Measurements from ENCODE around the gene ASXL3.

The ASXL3 gene

GRCh38 chr18:33577685-33578517 is at the start of gene ASXL3:
Gene ASXL3 (plus strand): TSS chr18:33578219. CDS start chr18:33578632, 413 bp downstream.
- peak; percentile 86 for DNase-seq

DNA sequence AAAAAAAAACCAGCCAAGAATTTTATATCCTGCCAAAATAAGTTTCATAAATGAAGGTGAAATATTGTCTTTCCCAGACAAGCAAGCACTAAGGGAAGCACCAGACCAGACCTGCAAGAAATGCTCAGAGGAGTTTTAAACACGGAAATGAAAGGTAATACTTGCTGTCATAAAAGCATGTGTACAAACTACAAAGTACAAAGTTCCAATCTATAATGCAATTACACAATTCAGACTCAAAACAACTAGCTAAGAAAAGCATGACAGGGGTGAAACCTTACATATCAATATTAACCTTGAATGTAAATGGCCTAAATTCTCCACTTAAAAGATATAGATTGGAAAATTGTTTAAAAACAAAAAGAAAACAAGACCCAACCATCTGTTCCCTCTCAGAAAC is 45.0 kb upstream of the ASXL3 start:
- DNase-seq = no peak

DNA sequence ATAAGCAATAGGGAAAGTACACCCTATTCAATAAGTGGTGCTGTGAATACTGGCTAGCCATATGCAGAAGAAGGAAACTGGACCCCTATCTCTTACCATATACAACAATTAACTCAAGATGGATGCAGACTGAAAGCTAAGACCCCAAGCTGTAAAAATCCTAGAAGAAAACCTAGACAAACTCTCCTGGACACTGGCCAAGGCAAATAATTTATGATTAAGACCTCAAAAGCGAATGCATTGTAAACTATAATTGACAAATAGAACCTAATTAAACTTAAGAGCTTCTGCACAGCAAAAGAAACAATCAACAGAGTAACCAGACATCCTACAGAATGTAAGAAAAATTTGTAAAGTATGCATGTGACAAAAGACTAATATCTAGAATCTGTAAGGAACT is 41.1 kb upstream of the ASXL3 start:
- DNase-seq = no peak

GRCh38 chr18:33538418-33539042 is 39.5 kb upstream of the ASXL3 start:
- DNase-seq = no peak

- no peak for DNase-seq
Measured at GRCh38 chr18:33540392-33540791, 37.6 kb upstream of the ASXL3 start.

DNA sequence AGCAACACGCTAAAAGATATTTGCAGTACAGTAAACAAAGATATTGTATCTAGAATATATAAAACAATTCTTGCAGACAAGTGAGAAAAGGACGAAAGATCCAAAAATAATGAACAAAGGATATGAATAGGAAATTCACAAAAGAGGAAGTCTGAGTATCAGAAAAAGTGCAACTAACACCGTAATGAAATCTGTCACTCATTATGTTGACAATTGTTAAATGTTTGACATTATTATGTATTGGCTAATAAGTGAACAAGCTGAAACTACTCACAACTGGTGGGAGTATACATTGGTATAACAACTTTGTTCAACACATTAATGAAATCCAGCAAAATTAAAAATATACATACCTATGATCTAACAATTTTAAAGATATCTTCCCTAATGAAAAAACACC is 36.7 kb upstream of the ASXL3 start:
- no peak for DNase-seq

GRCh38 chr18:33556846-33557245 is 21.2 kb upstream of the ASXL3 start:
- no peak for DNase-seq

DNA sequence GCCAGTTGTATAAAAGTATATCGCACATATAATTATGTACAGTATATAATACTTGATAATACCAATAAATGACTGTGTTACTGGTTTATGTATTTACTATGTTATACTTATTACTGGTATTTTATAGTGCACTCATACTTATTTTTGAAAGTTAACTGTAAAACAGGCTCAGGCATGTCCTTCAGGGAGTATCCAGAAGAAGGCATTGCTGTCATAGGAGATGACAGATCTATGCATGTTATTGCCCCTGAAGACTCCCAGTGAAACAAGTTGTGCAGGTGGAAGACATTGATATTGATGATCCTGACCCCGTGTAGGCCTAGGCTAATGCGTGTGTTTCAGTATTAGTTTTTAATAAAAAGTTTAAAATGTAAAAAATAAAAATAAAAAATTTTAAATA is 20.3 kb upstream of the ASXL3 start:
- DNase-seq = no peak

DNA sequence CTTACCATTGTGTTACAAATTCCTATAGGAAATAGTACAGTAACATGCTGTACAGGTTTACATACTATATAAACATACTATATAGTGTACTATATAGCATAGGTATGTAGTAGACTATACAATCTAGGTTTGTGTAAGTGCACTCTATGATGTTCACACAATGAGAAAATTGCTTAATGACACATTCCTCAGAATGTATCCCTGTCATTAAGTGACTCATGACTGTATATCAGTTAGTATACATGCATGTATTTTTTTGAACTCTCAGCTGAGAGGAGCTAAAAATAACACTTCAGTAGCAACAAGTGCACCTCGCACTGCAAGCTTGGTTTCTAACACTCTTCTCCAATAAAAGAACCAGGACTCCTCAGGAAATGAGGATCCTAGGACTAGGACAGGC is 19.5 kb upstream of the ASXL3 start:
- no peak for DNase-seq

GRCh38 chr18:33560686-33561370 is 17.2 kb upstream of the ASXL3 start:
- DNase-seq = peak; percentile 47

- DNase-seq = no peak
Measured at GRCh38 chr18:33562741-33563140, 15.3 kb upstream of the ASXL3 start.

GRCh38 chr18:33567705-33568104 is 10.3 kb upstream of the ASXL3 start:
- DNase-seq = no peak

- DNase-seq = no peak
Measured at GRCh38 chr18:33571998-33572787, 5.8 kb upstream of the ASXL3 start.

DNA sequence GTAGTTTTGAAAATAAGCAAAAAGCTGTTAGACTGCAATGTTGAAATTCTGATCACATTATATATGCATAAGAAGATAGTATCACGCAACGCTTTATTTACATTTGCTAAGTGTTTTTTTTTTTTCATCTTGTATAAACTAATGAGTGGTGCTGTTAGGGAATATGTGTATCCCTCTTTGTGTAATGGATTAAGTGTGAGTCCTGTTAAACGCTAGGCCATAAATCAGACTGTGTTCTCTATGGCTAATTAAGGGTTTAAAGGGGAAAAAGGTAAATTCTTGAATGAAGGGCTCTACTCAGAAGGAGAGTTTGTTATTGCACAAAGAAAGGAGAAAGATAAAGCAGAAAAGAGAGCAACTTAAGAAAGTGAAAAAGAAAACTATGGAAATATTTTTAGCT is 4.8 kb upstream of the ASXL3 start:
- DNase-seq = peak; percentile 47

GRCh38 chr18:33575451-33575850 is 2.6 kb upstream of the ASXL3 start:
- no peak for DNase-seq

DNA sequence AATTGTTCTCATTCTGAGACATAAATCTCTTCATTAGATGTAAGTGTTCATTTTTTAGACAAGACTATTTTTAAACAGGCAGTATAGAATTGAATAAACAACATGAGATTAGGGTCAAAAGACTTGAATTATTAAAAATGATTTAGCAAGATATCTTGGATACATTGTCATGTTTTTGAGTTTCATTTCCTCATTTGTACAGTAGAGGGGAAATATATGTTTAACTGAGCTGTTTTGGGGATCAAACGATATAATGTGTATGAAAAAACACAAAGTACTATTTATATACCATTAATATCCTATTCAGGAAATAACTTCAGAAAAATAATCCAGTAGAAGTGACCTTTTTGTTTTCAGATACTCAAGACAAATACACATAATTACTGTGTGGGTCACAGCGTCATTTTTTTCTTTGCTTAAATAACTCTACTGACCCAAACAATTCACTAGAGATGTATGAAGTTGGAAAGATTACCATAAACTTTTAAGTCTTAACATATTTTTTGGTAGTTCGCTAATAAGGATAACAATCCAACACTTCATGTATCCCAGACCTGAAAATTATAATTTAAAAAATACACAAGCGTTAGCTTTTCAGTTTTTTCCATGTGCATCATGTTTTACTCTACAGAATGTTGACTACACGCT is 896 bp upstream of the ASXL3 start:
- peak; percentile 40 for DNase-seq

DNA sequence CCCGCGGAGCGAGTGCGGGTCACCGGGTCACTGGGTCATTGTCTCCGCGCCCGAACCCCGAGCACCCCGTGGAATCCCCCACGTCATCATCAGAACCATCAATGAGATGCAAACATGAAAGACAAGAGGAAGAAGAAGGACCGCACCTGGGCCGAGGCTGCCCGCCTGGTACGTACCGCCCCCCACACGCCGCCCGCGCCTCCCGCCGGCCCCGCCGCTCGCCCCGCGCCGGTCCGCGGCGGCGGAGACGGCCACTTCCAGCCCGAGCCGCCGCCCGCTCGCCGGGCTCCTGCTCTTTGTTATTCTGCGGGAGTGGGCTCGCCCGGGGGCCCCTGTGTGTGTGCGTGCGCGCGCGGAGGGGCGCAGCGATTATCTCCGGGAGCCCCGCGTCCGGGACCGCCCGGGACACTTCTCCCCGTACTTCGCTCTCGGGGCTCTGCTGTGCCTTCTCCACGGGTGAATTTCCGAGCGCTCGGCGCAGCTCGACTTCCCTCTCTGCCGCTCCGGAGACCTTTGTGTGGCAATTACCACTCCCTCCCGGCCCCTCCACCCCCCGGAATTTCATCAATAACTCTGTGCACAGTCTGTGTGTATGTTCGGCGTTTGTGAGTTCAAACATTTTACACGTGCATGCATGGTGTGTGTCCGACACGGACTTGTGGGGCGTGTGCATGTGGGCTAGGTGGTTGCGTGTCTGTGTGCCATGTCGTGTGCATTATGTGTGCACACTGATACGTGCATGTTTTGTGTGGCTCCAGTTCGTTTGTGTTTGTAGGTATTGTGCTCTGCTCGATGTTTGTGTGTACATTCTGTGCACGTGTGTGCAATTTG is 714 bp downstream of the ASXL3 start:
- peak; percentile 78 for DNase-seq

GRCh38 chr18:33579349-33580215 is 1.6 kb downstream of the ASXL3 start:
- DNase-seq = peak; percentile 62

GRCh38 chr18:33580546-33580945 is 2.5 kb downstream of the ASXL3 start:
- no peak for DNase-seq

DNA sequence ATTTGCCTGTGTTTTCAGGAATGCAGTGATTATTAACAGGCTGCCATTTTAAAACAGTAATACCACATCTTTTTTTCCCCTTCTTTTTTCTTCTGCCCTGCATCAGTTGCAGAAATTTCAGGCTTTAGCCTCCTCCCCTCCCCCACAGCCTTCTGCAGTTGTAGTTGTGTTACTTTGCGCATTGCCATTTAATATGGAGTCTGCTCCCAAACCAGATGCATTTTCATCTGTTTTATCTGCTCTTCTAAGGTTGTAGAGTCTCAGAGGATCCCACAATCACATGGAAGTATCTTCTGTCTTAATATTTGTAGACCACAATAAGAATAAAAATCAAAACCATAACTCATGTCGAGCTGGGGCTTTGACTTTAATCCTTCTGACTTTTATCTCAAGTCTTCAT is 3.8 kb downstream of the ASXL3 start:
- no peak for DNase-seq

GRCh38 chr18:33583901-33584300 is 5.9 kb downstream of the ASXL3 start:
- no peak for DNase-seq
